ENCODE results near the gene SECTM1.

- TF ChIP-seq, protein P1, sequence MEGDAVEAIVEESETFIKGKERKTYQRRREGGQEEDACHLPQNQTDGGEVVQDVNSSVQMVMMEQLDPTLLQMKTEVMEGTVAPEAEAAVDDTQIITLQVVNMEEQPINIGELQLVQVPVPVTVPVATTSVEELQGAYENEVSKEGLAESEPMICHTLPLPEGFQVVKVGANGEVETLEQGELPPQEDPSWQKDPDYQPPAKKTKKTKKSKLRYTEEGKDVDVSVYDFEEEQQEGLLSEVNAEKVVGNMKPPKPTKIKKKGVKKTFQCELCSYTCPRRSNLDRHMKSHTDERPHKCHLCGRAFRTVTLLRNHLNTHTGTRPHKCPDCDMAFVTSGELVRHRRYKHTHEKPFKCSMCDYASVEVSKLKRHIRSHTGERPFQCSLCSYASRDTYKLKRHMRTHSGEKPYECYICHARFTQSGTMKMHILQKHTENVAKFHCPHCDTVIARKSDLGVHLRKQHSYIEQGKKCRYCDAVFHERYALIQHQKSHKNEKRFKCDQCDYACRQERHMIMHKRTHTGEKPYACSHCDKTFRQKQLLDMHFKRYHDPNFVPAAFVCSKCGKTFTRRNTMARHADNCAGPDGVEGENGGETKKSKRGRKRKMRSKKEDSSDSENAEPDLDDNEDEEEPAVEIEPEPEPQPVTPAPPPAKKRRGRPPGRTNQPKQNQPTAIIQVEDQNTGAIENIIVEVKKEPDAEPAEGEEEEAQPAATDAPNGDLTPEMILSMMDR (IDR thresholded peaks at IDR 0.05; ENCODE audit: low read depth, low read length, poor library complexity, severe bottlenecking): no peak
- no peak for TF ChIP-seq EZH2phosphoT487 (IDR thresholded peaks at IDR 0.05; ENCODE audit: borderline replicate concordance, low read length)
Measured at GRCh38 chr17:82318772-82319606, 14.6 kb downstream of the SECTM1 start.

Measured in DOHH2 (cell line).